Left lung (tissue), 10 donors: ENCODE measurements around the gene KIRREL1. TPM values are rescaled to one million over a fixed set of nuclear protein-coding genes. Genes with fewer than 3 reads are reported as not detected.

Experiments used
- ATAC-seq: fragments of 200-7000 bp; cut with Tn5 transposase; one replicate; pipeline ENCODE4 v1.9.1; 2020; ENCODE audit warnings: moderate library complexity
- DNase-seq, 4 donors: peaks; one replicate each; pipeline ENCODE4 v3.0.0-alpha.2; 2013 to 2020
- H3K27ac ChIP-seq, 2 donors: fragments of 200-600 bp; sonication (generic) in 1 of 2; one replicate each; pipeline versions ENCODE4 v1.5.0 to v1.8.0; 2020 to 2021
- H3K27me3 ChIP-seq, 2 donors: fragments of 200-600 bp; sonication (generic) in 1 of 2; one replicate each; pipeline versions ENCODE4 v1.5.0 to v1.8.0; 2020 to 2021
- H3K36me3 ChIP-seq, 2 donors: fragments of 200-600 bp; sonication (generic) in 1 of 2; one replicate each; pipeline versions ENCODE4 v1.5.0 to v1.8.0; 2020 to 2021
- H3K4me1 ChIP-seq, 2 donors: fragments of 200-600 bp; one replicate each; pipeline ENCODE4 v1.8.0; 2021
- H3K4me3 ChIP-seq, 2 donors: fragments of 200-600 bp; sonication (generic) in 1 of 2; one replicate each; pipeline versions ENCODE4 v1.5.0 to v1.8.0; 2020 to 2021; ENCODE audit warnings: mild to moderate bottlenecking in 1 of 2
- H3K9me3 ChIP-seq, 2 donors: fragments of 200-600 bp; sonication (generic) in 1 of 2; one replicate each; pipeline versions ENCODE4 v1.5.0 to v1.8.0; 2020 to 2021
- CTCF ChIP-seq, 2 donors: fragments of 200-600 bp; sonication (generic) in 1 of 2; IDR thresholded peaks; one replicate each; pipeline versions ENCODE4 v1.5.0 to v1.8.0; 2021; ENCODE audit warnings: antibody characterized with exemption in 2 of 2
- intact Hi-C, 2 donors: fragments of 100-400 bp; cut with DNase I; formaldehyde crosslinking; loops; one replicate each; pipeline versions ENCODE4 v1.11.2 to v1.14.2; 2022
- polyA plus RNA-seq, 6 donors: library from polyadenylated mRNA; unstranded; fragments of 120-200 nt; gene quantifications; one replicate each; pipeline ENCODE4 v1.2.1, GENCODE V29; 2013; ENCODE audit not compliant: insufficient read length in 6 of 6
- total RNA-seq, 2 donors: library from RNA; stranded (reverse); fragmentation: NEBNext Ultra II Directional; extraction: Animal tissue kit (Norgen Biotek cat#: 25700); gene quantifications; one replicate each; pipeline ENCODE4 v1.2.1, GENCODE V29; 2021
- donor health status: DM: no; HTN: yes; CAD: no.
- donor health status: DM: no; HTN: no; CAD: no.

KIRREL1 gene
- total and polyA plus RNA-seq, 8 donors: 44.6 to 67.6 (median 55.7) TPM

- ATAC-seq: no peak
- no peaks in the 10 kb centered on the region for H3K36me3 ChIP-seq
- H3K4me1 ChIP-seq: peaks cover 0 to 9% of the 10 kb centered on the region in 2 donors
- H3K27me3 ChIP-seq: no peaks in the 10 kb centered on the region
- H3K4me3 ChIP-seq: no peak overlapping the region
- no peak for DNase-seq
- no peaks in the 10 kb centered on the region for H3K9me3 ChIP-seq
- H3K27ac ChIP-seq: no peak overlapping the region
- intact Hi-C loops: no loop called here
- TF ChIP-seq CTCF (IDR thresholded peaks at IDR 0.05): no peak
These were observed 65.0 kb downstream of the KIRREL1 start for GRCh38 chr1:158058237-158058985.

GRCh38 chr1:158059984-158060383 is 66.5 kb downstream of the KIRREL1 start:
- DNase-seq (peak in 2 of 4 donors; percentile 46 to 71), ATAC-seq (no peak)
- intact Hi-C loops: no loop called here
- no peak overlapping the region for H3K27ac ChIP-seq
- no peak overlapping the region for H3K4me3 ChIP-seq
- peaks cover 0 to 9% of the 10 kb centered on the region in 2 donors for H3K4me1 ChIP-seq
- H3K9me3 ChIP-seq: no peaks in the 10 kb centered on the region
- no peaks in the 10 kb centered on the region for H3K36me3 ChIP-seq
- no peaks in the 10 kb centered on the region for H3K27me3 ChIP-seq
- TF ChIP-seq CTCF (IDR thresholded peaks at IDR 0.05): no peak

GRCh38 chr1:158062174-158062573 is 68.7 kb downstream of the KIRREL1 start:
- DNase-seq (no peak), ATAC-seq (no peak)
- no peak overlapping the region for H3K4me3 ChIP-seq
- H3K27me3 ChIP-seq: no peaks in the 10 kb centered on the region
- no peaks in the 10 kb centered on the region for H3K9me3 ChIP-seq
- H3K4me1 ChIP-seq: no peaks in the 10 kb centered on the region
- TF ChIP-seq CTCF (IDR thresholded peaks at IDR 0.05): no peak
- H3K36me3 ChIP-seq: no peaks in the 10 kb centered on the region
- no peak overlapping the region for H3K27ac ChIP-seq
- intact Hi-C loops: no loop called here

- intact Hi-C loops: no loop called here
These were observed 74.2 kb downstream of the KIRREL1 start for GRCh38 chr1:158067662-158068061.

More at GRCh38 chr1:158067662-158068061, 74.2 kb downstream of the KIRREL1 start:
- no peaks in the 10 kb centered on the region for H3K27me3 ChIP-seq
- no peaks in the 10 kb centered on the region for H3K9me3 ChIP-seq
- H3K27ac ChIP-seq: no peak overlapping the region
- H3K36me3 ChIP-seq: no peaks in the 10 kb centered on the region
- no peak overlapping the region for H3K4me3 ChIP-seq
- no peak for DNase-seq
- no peak for TF ChIP-seq CTCF (IDR thresholded peaks at IDR 0.05)
- H3K4me1 ChIP-seq: peaks cover 0 to 19% of the 10 kb centered on the region in 2 donors
- peak; percentile 37 for ATAC-seq
